Muscle layer of colon (tissue), 2 donors: ENCODE results near the gene HNMT.
"Not testable (repeated sequence)": the region's sequence is repeated elsewhere in the genome, so short reads cannot be mapped to it uniquely, and the experiment has no call there.

Source experiments
- H3K27ac ChIP-seq: one replicate; pipeline ENCODE4 v1.7.0; 2013; ENCODE audit warnings: low read depth, mild to moderate bottlenecking, low read length, moderate library complexity
- H3K27me3 ChIP-seq, 2 donors: one replicate each; pipeline ENCODE4 v1.7.0; 2013; ENCODE audit warnings: low read length in 2 of 2, mild to moderate bottlenecking in 2 of 2; ENCODE audit not compliant: insufficient read depth in 2 of 2, control insufficient read depth in 1 of 2
- H3K36me3 ChIP-seq: one replicate; pipeline ENCODE4 v1.7.0; 2013; ENCODE audit warnings: mild to moderate bottlenecking, low read length; ENCODE audit not compliant: insufficient read depth
- H3K4me1 ChIP-seq: one replicate; pipeline ENCODE4 v1.7.0; 2013; ENCODE audit warnings: mild to moderate bottlenecking, low read length; ENCODE audit not compliant: insufficient read depth
- H3K4me3 ChIP-seq, 2 donors: one replicate each; pipeline ENCODE4 v1.7.0; 2013; ENCODE audit warnings: low read length in 2 of 2, low read depth in 1 of 2, mild to moderate bottlenecking in 1 of 2, moderate library complexity in 1 of 2
- H3K9ac ChIP-seq: one replicate; pipeline ENCODE4 v1.7.0; 2013; ENCODE audit warnings: low read length
- H3K9me3 ChIP-seq: one replicate; pipeline ENCODE4 v1.7.0; 2013; ENCODE audit warnings: mild to moderate bottlenecking, low read length
- donor health status: abdominal sarcoma.
- donor health status: Adenocarcinoma of cecum.

Gene HNMT

DNA sequence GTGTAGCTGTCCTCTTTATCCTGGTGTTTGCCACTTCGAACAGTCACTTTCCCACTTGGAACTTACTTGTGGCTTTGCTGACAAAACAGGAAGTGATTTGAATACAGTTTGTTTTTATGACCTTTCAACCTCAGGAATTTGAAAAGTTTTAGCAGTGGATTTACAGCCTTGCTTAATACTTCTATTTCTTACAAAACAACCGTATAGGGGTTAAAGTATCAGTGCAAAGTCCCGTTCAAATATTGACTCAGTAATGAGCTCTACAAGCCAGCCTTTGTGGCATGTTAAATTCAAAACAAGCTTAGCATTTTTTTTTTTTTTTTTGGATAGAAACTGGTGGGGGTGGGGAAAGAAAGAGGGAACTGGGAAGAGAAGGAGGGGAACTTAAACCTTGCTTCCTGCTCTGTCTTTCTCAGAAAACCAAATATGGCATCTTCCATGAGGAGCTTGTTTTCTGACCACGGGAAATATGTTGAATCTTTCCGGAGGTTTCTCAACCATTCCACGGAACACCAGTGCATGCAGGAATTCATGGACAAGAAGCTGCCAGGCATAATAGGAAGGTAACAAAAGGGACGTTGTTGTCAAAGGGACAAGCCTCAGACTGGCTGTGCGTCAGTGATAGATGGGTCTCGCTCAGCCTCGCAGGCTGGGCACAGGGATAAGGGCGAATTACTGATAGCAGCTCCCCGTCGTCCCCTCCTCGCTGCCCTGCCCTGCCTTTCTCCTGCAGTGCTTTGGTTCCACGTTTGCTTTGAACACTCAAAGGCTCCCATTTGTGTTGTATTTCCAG, at the start of gene HNMT:
TSS of gene HNMT (plus strand) at position 408 of the 793 bp plus-strand sequence. CDS start at position 427, 19 bp downstream.
- Histone ChIP-seq H3K9me3 (no peaks in the 10 kb centered on the region), H3K36me3 (no peaks in the 10 kb centered on the region), H3K9ac (peak within 1 kb of the TSS; percentile 37), H3K27ac (peak within 1 kb of the TSS; percentile 88), H3K4me3 (peak within 1 kb of the TSS; percentile 71 to 74), H3K27me3 (no peaks in the 10 kb centered on the region), H3K4me1 (peaks cover 21% of the 10 kb centered on the region)

GRCh38 chr2:137921105-137921880, 43.0 kb upstream of the HNMT start:
- Histone ChIP-seq H3K9ac (no peak overlapping the region), H3K4me1 (no peaks in the 10 kb centered on the region), H3K9me3 (no peaks in the 10 kb centered on the region), H3K27me3 (no peaks in the 10 kb centered on the region), H3K4me3 (no peak overlapping the region), H3K36me3 (no peaks in the 10 kb centered on the region), H3K27ac (no peak overlapping the region)

DNA sequence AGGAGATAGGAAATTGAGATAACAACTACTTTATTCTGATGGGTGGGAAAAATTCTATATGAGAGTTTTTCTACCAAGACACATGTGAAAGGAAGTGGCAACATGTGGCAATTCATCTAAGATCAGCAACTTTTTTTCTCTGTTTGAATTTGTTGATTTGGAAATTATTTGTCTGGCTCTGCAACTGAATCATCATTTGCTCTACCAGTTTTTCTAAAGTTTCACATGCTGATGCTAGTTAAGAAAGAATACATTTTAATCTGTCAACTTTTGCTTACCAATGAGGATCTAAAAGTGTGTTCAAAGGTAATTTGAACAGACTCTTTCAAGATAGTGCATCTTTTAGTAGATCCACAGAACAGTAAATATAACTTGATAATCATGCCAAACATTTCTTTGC, 42.1 kb upstream of the HNMT start:
- not testable (repeated sequence) for H3K36me3 ChIP-seq, H3K4me1 ChIP-seq, H3K9ac ChIP-seq, H3K27ac ChIP-seq, H3K9me3 ChIP-seq, H3K27me3 ChIP-seq, H3K4me3 ChIP-seq

GRCh38 chr2:137924019-137924418, 40.3 kb upstream of the HNMT start:
- no peak overlapping the region for H3K9ac ChIP-seq
- H3K4me3 ChIP-seq: no peak overlapping the region
- H3K36me3 ChIP-seq: no peaks in the 10 kb centered on the region
- H3K9me3 ChIP-seq: no peaks in the 10 kb centered on the region
- H3K27me3 ChIP-seq: no peaks in the 10 kb centered on the region
- no peaks in the 10 kb centered on the region for H3K4me1 ChIP-seq
- no peak overlapping the region for H3K27ac ChIP-seq

DNA sequence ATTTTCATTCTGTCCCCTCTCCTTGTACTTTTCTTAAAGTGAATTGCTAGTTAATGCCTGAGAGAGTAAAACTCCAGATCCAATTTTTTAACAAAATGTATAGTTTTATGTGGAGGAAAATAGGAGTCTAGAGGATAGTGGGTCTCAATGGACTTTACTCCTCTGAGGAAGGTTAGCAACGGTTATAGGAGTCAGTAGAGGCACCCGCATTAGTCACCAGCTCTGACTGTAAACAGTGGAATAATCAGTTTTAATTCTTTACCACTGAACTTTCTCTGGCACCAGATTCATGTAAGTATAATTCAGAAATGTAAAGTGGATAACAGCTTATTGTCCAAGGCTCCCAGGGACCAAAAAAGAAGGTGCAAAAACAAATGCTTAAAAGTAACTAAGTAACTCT, 38.7 kb upstream of the HNMT start:
- Histone ChIP-seq H3K9ac (no peak overlapping the region), H3K27me3 (no peaks in the 10 kb centered on the region), H3K4me3 (no peak overlapping the region), H3K27ac (no peak overlapping the region), H3K4me1 (no peaks in the 10 kb centered on the region), H3K9me3 (no peaks in the 10 kb centered on the region), H3K36me3 (no peaks in the 10 kb centered on the region)

GRCh38 chr2:137927846-137928245, 36.4 kb upstream of the HNMT start:
- no peaks in the 10 kb centered on the region for H3K4me1 ChIP-seq

GRCh38 chr2:137928547-137929518, 35.4 kb upstream of the HNMT start:
- Histone ChIP-seq H3K27me3 (no peaks in the 10 kb centered on the region), H3K9ac (no peak overlapping the region), H3K9me3 (no peaks in the 10 kb centered on the region), H3K4me3 (no peak overlapping the region), H3K4me1 (no peaks in the 10 kb centered on the region), H3K36me3 (no peaks in the 10 kb centered on the region), H3K27ac (no peak overlapping the region)

More at GRCh38 chr2:137927846-137928245, 36.4 kb upstream of the HNMT start:
- Histone ChIP-seq H3K4me3 (no peak overlapping the region), H3K27me3 (no peaks in the 10 kb centered on the region), H3K27ac (no peak overlapping the region), H3K9me3 (no peaks in the 10 kb centered on the region), H3K9ac (no peak overlapping the region), H3K36me3 (no peaks in the 10 kb centered on the region)

GRCh38 chr2:137929519-137929916, 34.8 kb upstream of the HNMT start:
- Histone ChIP-seq H3K4me1 (no peaks in the 10 kb centered on the region), H3K9ac (no peak overlapping the region), H3K27me3 (no peaks in the 10 kb centered on the region), H3K36me3 (no peaks in the 10 kb centered on the region), H3K27ac (no peak overlapping the region), H3K4me3 (no peak overlapping the region), H3K9me3 (no peaks in the 10 kb centered on the region)

- H3K9me3 ChIP-seq: no peaks in the 10 kb centered on the region
- H3K9ac ChIP-seq: no peak overlapping the region
- H3K27ac ChIP-seq: no peak overlapping the region
- no peaks in the 10 kb centered on the region for H3K4me1 ChIP-seq
- H3K36me3 ChIP-seq: no peaks in the 10 kb centered on the region
- H3K27me3 ChIP-seq: no peaks in the 10 kb centered on the region
- no peak overlapping the region for H3K4me3 ChIP-seq
Observed at GRCh38 chr2:137930146-137930545, 34.1 kb upstream of the HNMT start.

DNA sequence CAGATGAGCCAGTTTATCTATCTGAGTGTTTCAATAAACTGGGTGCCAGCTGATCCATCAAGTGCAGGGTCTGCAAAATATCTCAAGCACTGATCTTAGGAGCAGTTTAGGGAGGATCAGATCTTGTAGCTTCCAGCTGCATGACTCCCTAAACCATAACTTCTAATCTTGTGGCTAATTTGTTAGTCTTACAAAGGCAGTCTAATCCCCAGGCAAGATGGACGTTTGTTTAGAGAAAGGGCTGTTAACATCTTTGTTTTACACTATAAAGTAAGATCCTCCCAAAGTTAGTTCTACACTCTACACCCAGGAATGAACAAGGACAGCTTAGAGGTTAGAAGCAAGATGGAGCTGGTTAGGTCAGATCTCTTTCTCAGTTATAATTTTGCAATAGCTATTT, 28.7 kb upstream of the HNMT start:
- no peaks in the 10 kb centered on the region for H3K9me3 ChIP-seq
- H3K4me1 ChIP-seq: no peaks in the 10 kb centered on the region
- H3K36me3 ChIP-seq: no peaks in the 10 kb centered on the region
- H3K27me3 ChIP-seq: no peaks in the 10 kb centered on the region
- H3K27ac ChIP-seq: no peak overlapping the region
- no peak overlapping the region for H3K4me3 ChIP-seq
- H3K9ac ChIP-seq: no peak overlapping the region

DNA sequence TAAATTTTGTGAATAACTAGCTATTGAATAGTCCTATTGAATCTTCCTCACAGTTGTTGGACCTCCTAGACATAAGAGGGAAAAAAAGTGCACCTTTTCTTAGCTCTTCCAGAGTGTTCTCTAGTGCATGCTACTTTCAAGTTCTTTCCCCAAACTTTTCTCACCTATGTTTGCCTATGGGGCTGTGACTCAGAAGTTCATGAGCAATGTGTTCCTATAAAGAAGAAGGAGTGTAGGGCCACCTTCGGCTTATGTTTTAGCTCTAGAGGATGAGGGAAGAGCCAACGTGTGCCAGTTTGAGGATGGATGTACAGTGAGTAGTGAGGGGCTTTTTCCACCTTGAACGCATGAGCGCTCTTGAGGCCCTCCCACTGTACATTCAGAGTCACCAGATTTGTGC, 27.0 kb upstream of the HNMT start:
- H3K27me3 ChIP-seq: no peaks in the 10 kb centered on the region
- no peaks in the 10 kb centered on the region for H3K36me3 ChIP-seq
- H3K27ac ChIP-seq: no peak overlapping the region
- H3K9me3 ChIP-seq: no peaks in the 10 kb centered on the region
- H3K4me1 ChIP-seq: no peaks in the 10 kb centered on the region
- H3K4me3 ChIP-seq: no peak overlapping the region
- H3K9ac ChIP-seq: no peak overlapping the region
